ENCODE results near the gene EML5.
A peak's percentile ranks its signal among the peaks of the same experiment; 100 is the strongest.

EML5 gene

DNA sequence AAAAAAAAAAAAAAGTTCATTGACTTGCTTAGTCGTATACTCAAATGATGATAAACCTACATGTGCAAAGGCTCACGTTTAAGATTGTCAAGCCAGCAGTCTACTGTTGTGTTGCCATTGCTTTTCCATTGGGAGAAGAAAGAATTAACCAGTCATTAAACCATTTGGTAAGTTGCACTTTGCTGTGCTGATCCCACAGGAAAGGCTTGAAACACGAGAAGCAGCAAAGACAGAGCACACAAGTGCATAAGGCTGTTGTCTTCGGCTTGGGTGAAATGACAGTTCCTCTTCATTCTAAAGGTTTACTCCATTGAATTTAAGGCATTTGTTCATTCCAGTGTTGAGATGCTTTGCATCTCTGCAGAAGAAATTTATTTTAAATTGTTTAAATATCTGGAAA is 179.8 kb downstream of the EML5 start:
- no peak for DNase-seq

DNA sequence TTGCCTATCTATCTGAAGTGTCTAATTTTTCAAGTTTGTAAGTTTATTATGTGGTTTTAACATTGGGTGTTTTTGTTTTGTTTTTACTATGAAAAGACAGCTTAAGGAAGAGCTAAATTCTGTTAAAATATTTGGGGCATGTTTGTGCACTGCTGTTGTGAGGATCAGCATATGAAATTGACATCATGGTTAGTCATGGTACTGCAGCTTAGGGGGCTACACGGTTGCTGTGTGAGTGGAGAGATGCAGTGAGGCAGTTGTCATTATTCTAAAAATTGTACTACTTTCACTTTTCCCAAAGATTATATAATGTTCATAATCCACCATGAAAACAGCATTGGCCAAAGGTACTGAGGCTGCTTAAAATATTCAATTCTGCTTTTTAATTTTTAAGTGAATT is 180.9 kb downstream of the EML5 start:
- DNase-seq = no peak

DNA sequence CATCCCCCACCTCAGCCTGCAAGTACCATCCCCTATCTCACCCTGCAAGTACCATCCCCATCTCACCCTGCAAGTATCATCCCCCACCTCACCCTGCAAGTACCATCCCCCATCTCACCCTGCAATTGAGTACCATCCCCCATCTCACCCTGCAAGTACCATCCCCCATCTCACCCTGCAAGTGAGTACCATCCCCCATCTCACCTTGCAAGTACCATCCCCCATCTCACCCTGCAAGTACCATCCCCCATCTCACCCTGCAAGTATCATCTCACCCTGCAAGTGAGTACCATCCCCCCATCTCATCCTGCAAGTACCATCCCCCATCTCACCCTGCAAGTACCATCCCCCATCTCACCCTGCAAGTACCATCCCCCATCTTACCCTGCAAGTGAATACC is 184.9 kb downstream of the EML5 start:
- DNase-seq = no peak

DNA sequence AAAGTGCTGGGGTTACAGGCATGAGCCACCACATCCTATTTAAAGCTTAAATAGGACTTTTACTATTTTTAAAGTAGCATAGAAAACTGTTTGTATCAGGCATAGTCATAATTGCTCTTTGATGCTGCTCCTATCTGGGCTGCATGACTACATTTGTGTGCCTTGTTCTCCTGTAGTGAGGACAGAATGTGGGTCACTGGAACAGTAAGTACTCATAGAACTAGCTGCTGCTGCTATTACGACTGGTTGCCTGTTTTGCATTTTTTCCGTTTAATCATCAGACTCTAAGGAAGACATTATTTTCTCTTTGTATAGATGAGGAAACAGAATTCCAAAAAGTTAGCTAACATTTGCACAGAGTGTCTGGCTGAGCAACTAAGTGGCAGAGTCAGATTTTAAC is 187.2 kb downstream of the EML5 start:
- DNase-seq = no peak

DNA sequence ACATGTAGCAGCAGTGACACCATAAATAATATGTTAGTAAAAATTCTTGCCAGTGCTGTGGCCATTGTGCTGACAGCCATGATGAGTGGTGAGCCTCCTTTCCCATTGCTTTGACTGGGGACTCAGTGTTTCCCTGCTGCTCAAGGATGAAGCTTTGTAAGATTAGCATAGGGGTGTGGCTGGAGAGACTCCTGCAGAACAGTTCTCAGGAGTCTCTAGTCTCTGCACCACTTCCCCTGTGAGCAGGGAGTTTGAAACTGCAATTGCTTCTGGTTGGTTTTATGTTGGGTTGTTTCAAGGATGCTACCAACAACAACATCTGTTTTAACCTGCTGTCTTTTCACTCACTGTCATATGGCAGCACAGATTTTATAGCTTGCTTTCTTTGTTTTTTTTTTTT is 188.5 kb downstream of the EML5 start:
- no peak for DNase-seq

DNA sequence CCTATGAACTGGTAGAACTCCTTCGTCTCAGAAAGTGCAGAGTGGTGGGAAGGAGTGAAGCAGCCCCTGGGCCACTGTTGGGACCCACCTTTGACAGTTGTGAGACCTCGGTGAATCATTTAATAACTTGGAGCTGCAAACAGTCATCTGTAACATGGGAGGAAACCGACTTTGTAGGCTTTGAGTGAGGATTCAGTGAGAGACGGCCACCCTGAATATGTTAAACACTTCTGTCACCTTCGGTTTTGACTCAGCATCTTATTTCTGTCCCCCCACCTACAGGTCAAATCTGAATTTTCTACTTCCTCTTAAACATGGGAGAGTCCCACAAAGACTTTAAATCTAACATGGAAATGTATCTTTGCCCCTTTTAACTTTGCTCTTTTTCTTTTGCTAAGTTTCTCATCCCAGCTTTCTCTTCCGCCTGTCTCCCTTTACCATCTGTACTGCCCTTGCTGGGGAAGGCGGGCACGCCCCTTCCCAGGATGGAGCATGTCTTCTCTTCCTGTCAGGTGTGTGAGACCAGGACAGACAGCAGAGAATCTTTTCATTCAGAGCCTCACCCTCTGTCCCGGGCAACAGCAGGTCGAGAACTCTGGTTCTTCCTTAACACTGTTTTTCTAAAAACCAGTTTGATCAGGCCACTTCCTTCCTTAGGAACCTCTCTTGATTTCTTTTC is 192.9 kb downstream of the EML5 start:
- DNase-seq = no peak

DNA sequence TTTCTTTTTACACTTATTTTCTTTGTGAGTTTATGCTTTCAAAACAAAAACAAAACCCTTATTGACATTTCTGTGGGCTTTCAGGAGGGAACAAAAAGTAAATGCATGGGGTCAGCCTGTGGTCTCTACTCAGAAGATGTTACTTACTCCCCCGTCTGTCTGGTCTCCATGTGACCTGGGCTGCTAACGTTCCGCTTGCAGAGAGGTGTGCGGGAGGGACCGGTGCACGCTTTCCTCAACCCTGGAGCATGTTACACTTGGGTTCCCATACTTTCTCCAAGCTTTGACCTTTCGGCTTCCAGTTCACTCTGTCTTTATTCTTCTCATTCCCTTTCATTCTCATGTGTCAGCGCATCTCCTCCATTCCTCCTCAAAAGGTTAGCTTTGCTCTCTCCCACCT is 193.4 kb downstream of the EML5 start:
- no peak for DNase-seq

DNA sequence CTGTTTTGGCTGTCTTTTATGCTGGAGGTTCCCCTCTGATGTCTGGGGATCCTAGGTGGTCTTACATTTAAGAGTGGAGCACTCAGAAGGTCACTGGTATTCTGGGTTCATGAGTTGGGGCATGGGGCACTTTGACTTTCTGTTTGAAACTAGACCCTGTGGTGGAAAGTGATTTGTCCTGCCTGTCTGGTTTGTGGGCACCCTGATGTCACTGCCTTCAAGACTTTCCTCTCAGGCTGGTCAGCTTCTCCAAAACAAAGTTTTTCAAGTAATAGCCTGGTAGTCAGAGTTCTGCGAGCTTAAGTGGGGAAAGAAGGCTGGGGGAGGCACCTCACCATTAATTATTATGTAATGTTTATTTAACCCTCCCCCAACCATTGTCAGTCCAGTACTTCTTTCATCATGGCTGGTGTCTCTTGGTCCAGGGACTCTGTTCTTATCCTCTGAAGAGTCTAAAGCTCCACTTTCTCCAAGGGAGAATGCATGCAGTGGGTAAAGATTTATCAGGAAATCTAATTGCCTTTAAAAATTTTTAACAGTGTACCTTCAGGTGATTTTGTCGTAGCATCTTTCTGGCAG is 194.6 kb downstream of the EML5 start:
- DNase-seq = no peak

DNA sequence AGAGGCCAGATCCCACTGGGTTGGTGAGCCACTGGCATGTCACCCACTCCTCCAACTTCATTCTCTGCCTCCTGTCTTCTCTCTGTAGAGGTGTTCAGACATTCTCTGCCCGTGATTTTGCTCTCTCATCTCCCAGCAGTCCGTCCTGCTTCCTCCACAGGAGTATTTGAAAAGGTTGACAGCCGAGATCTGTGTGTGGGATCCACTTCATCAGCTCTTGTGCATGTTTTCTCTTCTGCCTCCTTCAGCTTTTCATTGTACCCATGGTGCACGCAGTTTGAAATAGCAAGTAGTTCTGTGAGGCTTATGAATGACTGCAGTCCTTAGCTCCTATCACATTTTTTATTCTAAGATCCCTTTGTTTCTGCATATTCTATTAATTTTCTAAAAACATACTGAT is 195.2 kb downstream of the EML5 start:
- no peak for DNase-seq

DNA sequence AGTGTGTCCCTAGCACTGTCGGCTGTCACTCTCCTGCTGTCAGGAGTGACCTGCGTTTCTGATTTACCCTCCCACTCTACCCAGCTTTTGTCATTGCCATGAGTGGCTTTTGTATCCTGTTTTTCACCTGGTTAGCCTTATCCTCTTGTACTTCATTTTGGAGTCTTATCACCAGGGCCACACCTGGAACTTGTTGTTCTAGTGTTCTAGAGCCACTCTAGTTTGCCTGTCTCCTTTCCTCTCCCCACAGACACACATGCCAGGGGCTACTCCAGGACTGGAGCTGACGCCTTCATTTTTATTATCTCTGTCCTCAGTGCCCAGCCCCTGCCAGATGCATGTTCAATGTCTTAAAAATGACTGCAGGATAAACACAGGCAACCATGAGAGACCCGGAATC is 195.7 kb downstream of the EML5 start:
- no peak for DNase-seq

DNA sequence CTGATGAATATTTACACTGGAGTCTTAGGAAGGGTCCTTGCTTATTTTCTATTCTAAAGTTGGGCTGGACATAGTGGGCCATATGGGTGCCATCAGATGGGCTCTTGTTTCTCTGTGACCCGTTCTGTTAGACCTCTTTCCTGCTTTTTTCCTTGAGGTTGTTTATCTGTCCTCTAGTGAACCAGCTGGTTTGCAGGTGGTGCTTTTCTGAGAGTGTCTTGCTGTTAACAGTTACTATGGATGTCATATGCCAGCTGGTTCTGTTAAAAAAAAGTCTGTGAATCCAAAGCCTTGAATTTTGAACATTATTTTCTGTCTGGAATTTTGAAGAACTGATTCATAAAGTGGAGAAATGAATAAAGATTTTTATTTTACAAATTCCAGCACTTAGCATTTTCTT is 200.7 kb downstream of the EML5 start:
- no peak for DNase-seq

DNA sequence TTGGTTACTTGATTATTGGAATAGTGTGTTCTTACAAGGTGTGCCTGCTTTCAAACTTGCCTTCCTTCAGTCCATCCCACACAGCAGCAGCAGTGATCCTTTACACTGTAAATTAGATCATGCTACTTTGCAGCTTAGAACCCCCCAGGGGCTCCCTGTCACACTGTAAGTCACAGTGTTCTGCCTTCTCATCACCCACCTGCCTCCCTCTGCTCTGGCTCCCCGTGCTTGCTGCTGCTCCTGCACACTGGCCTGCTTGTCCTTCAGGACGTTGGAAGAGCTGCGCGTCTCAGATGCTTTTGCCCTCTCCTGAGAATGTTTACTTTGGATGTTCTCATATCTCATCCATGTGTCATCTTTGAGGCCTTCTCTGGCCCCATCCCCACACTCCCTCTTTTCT is 202.6 kb downstream of the EML5 start:
- no peak for DNase-seq

DNA sequence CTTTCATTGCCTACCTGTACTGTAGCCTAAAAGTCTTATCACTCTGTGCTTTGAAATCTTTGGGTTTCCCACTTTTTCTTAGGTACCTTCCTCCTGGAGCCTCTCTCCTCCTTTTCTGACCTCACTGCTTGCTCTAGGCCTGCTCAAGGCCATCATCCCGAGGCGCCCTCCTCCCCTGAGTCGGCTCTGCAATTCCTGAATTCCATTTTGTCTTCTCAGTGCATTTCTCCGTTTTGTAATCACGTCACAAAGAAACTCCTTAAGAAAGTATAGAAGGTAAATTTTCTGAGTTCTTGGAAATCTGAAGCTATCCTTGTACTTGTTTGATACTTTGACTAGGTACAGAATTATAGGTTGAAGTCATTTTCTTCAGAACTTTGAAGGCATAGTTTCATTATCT is 204.7 kb downstream of the EML5 start:
- no peak for DNase-seq

DNA sequence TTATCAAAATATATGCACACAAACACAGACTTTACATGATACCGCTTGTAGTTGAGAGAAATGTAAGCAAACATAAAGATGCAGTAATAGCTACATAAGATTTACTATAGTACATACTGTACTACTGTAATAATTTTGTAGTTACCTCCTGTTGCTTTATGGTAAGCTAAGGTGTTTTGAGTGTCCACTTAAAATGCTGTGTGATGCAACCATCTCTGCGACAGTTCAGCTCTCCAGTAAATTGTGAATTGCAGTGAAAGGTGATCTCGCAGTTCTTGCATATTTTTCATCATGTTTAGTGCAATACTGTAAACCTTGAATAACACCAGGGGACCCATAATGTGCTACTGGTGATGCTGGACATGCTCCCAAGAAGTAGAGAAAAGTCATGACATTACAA is 208.3 kb downstream of the EML5 start:
- no peak for DNase-seq

DNA sequence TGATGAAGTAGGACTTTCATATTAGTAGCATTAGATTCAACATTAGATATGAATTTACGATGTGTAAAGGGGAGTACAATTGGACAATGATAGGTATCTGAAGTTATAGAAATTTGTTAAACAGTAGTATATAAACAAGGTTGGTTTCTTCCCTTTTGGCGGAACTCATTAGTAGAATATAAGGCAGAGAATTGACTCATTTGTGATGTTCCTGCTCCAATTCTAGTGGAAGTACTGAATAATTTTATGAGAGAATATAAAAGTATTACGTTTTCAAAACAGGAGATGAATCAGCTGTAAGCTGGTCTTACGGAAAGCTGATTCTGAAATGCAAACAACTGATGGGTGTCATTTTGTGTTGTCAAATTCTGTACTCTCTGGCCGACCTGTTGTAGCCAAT is 216.5 kb downstream of the EML5 start:
- DNase-seq = no peak

DNA sequence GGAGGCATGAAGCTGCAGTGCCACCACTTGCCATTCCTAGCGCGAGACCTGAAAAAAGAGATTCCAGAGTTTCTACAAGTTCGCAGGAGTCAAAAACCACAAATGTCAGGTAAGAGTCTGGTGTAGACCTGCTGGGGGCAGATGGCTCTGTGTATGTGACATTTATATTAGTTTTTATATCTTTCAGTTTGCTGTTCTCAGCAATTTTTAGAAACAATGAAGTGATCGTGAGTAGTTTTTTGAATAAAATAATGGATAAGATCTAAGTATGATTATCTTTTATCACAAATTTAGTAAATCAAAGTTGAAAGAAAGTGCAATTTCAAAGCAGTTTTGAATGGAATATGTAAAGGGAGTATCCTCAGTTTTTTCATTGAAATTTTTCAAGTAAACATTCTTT is 220.6 kb downstream of the EML5 start:
- DNase-seq = no peak

DNA sequence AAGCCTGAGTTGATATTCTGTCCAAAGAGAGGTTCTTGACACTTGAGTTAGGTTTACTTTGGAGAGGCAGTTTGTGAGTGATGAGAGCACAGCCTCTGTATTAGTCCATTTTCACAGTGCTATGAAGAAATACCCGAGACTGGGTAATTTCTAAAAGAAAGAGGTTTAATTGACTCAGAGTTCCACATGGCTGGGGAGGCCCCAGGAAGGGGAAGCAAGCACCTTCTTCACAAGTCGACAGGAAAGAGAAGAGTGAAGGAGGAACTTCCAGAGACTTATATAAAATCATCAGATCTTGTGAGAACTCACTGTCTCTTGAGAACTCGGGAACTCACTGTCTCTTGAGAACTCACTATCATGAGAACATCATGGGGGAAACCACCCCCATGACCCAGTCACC is 224.6 kb downstream of the EML5 start:
- no peak for DNase-seq

DNA sequence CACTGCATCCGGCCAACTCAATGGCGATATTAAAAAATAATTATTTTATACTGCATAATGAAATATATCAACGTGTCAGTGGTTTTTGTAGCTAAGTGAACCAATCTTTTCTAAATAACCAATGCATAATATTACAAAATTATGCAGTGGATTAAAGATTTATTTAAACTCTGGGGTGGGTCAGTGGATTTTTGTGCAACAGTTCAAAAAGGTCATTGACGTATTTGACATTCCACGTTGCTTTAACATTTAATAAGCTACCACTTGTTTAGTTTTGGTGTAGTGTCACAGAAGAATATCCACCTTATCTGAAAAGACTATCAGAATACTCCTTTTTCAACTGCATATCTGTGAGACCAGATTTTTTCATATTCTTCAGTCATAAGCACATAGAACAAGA is 227.3 kb downstream of the EML5 start:
- DNase-seq = no peak

DNA sequence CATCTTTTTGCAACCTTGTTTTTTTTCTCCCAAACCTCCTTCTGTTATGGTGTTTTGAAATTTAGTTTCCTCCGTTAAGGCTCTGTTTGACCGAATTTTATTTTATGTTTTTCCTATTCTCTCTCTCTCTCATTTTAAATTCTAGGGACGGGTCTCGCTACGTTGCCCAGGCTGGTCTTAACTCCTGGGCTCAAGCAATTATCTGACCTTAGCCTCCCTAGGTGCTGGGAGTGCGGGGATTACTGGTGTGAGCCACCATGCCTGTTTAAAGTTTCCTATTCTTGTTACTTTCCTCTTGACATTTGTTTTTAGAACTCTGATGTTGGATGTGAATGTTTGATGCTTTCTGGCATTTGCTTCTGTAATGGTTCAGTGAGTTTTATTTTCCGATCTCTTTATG is 228.9 kb downstream of the EML5 start:
- DNase-seq = no peak

DNA sequence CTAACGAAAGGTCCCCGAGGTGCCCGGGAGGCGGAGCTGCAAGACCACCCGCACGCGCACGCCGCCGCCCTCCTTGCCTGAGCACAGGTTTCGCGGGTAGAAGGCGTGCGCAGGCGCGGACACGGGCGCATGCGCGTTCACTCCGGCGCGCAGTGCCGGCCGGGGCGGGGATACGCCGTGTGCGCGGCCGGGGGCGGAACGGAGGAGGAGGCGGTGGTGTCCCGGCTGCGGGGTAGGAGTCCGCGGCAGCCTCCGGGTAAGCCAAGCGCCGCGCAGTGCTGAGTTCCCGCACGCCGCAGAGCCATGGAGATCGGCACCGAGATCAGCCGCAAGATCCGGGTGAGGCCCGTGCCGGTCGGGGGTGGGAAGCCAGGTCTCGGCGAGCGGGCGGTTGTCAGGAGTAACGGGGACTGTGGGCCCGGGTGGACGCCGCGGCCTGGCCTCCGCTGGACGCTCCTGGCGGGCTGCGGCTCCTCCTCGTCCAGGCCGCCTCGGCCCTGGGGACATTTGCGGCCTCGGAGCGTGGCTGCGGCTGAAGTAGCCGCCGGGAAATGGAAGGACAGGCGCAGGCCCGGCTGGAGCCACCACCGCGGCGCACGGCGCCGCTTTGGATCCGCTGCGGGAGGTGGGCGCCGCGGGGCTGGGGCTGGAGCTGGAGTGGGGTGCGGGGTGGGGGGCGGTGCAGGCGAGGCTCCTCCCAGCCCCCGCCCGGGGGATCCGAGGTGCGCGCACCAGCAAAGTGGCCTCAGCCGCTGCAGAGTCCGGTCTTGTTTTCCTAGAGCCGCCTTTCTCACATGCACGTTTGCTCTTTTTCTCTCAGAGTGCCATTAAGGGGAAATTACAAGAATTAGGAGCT is 229.7 kb downstream of the EML5 start, which contains the start of gene ZC3H14:
Gene ZC3H14 (plus strand): TSS at position 207 of the 856 bp plus-strand sequence. CDS start 97 bp downstream, at position 304.
- DNase-seq = peak; percentile 87

DNA sequence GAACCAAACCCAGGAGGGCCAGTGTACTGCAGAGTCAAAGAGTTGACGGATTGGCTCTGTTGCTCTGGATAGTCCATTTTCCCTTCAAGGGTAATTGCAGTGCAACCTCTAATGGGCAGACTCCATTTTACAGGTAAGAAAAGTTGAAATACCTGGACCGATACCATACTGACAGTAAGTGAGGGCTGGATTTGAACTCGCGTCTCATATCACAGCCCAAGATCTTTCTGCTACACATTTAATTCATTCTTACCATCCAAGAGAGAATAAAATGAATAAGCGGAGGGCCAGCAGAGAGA is 230.3 kb downstream of the EML5 start:
- no peak for DNase-seq

All from fibroblast of upper back skin (primary cell).